HCT116 (cell line): ENCODE data around the gene TAS2R60. TPM values are rescaled to one million over a fixed set of nuclear protein-coding genes. Genes with fewer than 3 reads are reported as not detected.

ENCODE experiments used
- ATAC-seq: fragments of 200-7000 bp; cut with Tn5 transposase; 2 replicates; pipeline ENCODE4 v1.9.1; 2020; ENCODE audit warnings: mild to moderate bottlenecking, moderate library complexity
- BruUV-seq: library from RNA; stranded (reverse); fragments of 400-500 nt; replicated peaks from 2 replicates; lab custom pipeline; 2021; lab: Mats Ljungman, UMichigan
- CTCF ChIA-PET: fragments of 300-600 bp; sonication (Branson Sonifier 250); formaldehyde crosslinking; loops from one replicate; lab custom pipeline; 2021; ENCODE audit warnings: antibody characterized with exemption; lab: Charles Lee
- POLR2A ChIA-PET: fragments of 300-600, 350-600 bp; sonication (Branson Sonifier 250); formaldehyde crosslinking; loops from one replicate; lab custom pipeline; 2021; ENCODE audit warnings: antibody characterized with exemption; lab: Charles Lee
- RAD21 ChIA-PET, 2 experiments: fragments of 300-600 bp; sonication (Branson Sonifier 250); formaldehyde crosslinking; loops; one replicate each; lab custom pipeline; 2023; ENCODE audit warnings: low total read pairs in 2 of 2; ENCODE audit not compliant: uncharacterized antibody in 2 of 2, unreplicated experiment in 2 of 2, low non-redundant PET in 1 of 2; lab: Charles Lee
- DNase-seq: peaks from one replicate; pipeline ENCODE4 v3.0.0-alpha.2; 2010; ENCODE audit warnings: low read depth, low spot score
- H2AFZ ChIP-seq: fragments of 200-600 bp; shearing (Covaris generic), sonication (generic); 2 replicates; pipeline ENCODE4 v1.6.1; 2017; ENCODE audit warnings: low read depth, mixed run types, mixed read lengths, antibody characterized with exemption, low read length; ENCODE audit not compliant: poor library complexity, severe bottlenecking
- H3K27ac ChIP-seq: 2 replicates; pipeline ENCODE4 v1.5.1; 2012; ENCODE audit warnings: low read depth, low read length
- H3K27me3 ChIP-seq: fragments of 200-600 bp; sonication (generic); 2 replicates; pipeline ENCODE4 v1.6.1; 2016; ENCODE audit warnings: mixed run types, low read length, mixed read lengths; ENCODE audit not compliant: insufficient read depth
- H3K36me3 ChIP-seq, 2 experiments: fragments of 200-500 bp in 1 of 2; fragments of 200-600 bp in 1 of 2; sonication (Bioruptor generic) in 1 of 2; sonication (generic) in 1 of 2; 2 replicates each; pipeline versions ENCODE4 v1.5.1 to v1.6.1; 2014 to 2016; ENCODE audit warnings: low read length in 2 of 2, inconsistent platforms in 1 of 2, mixed read lengths in 1 of 2, mixed run types in 1 of 2; ENCODE audit not compliant: insufficient read depth in 2 of 2, control insufficient read depth in 1 of 2
- H3K4me1 ChIP-seq, 2 experiments: fragments of 200-600 bp in 1 of 2; sonication (generic) in 1 of 2; 2 replicates each; pipeline versions ENCODE4 v1.5.1 to v1.6.1; 2012 to 2017; ENCODE audit warnings: low read length in 2 of 2, inconsistent platforms in 1 of 2, mild to moderate bottlenecking in 1 of 2, mixed read lengths in 1 of 2, mixed run types in 1 of 2, moderate library complexity in 1 of 2; ENCODE audit not compliant: insufficient read depth in 2 of 2, control insufficient read depth in 1 of 2
- H3K4me2 ChIP-seq: fragments of 200-600 bp; sonication (generic); 2 replicates; pipeline ENCODE4 v1.6.1; 2017; ENCODE audit warnings: mixed run types, low read length, mixed read lengths
- H3K4me3 ChIP-seq, 2 experiments: fragments of 200-600 bp in 1 of 2; sonication (generic) in 1 of 2; replicated peaks in 1 of 2; 2 replicates each; pipeline ENCODE4 v1.5.1; 2011 to 2016; ENCODE audit warnings: low read length in 2 of 2, control low read depth in 1 of 2, low read depth in 1 of 2, mild to moderate bottlenecking in 1 of 2, mixed read lengths in 1 of 2, mixed run types in 1 of 2
- H3K79me2 ChIP-seq: fragments of 200-600 bp; sonication (generic); 2 replicates; pipeline ENCODE4 v1.6.1; 2017; ENCODE audit warnings: mild to moderate bottlenecking, mixed run types, low read length, moderate library complexity, mixed read lengths; ENCODE audit not compliant: insufficient read depth
- H3K9ac ChIP-seq: fragments of 200-600 bp; sonication (generic); 2 replicates; pipeline ENCODE4 v1.6.1; 2016; ENCODE audit warnings: low read length, mixed read lengths
- H3K9me2 ChIP-seq: fragments of 200-600 bp; sonication (generic), shearing (Covaris generic); 2 replicates; pipeline ENCODE4 v1.6.1; 2017; ENCODE audit warnings: mixed run types, mild to moderate bottlenecking, moderate library complexity; ENCODE audit not compliant: insufficient read depth
- H3K9me3 ChIP-seq, 2 experiments: fragments of 200-500 bp in 1 of 2; fragments of 200-600 bp in 1 of 2; sonication (Bioruptor generic) in 1 of 2; sonication (generic) in 1 of 2; 2 replicates each; pipeline ENCODE4 v1.6.1; 2014 to 2017; ENCODE audit warnings: low read length in 2 of 2, mixed read lengths in 2 of 2, inconsistent platforms in 1 of 2, low read depth in 1 of 2, mild to moderate bottlenecking in 1 of 2, mixed run types in 1 of 2, moderate library complexity in 1 of 2; ENCODE audit not compliant: control insufficient read depth in 1 of 2, insufficient read depth in 1 of 2
- H4K20me1 ChIP-seq: fragments of 200-600 bp; sonication (generic), shearing (Covaris generic); 2 replicates; pipeline ENCODE4 v1.6.1; 2017; ENCODE audit warnings: mixed run types, mild to moderate bottlenecking, moderate library complexity; ENCODE audit not compliant: insufficient read depth
- ELF1 ChIP-seq: IDR thresholded peaks from 2 replicates; pipeline ENCODE4 v1.6.1; 2012; ENCODE audit warnings: low read depth, borderline replicate concordance
- EZH2 ChIP-seq: fragments of 200-600 bp; sonication (generic); IDR thresholded peaks from 2 replicates; pipeline ENCODE4 v1.6.1; 2017; ENCODE audit warnings: antibody characterized with exemption, mixed run types
- FOSL1 ChIP-seq: IDR thresholded peaks from 2 replicates; pipeline ENCODE4 v1.6.1; 2012; ENCODE audit warnings: low read depth
- POLR2A ChIP-seq: IDR thresholded peaks from 2 replicates; pipeline ENCODE4 v1.7.0; 2011; ENCODE audit warnings: borderline replicate concordance; ENCODE audit not compliant: insufficient read depth, insufficient read length; ENCODE audit errors: extremely low read depth
- SIN3A ChIP-seq: IDR thresholded peaks from 2 replicates; pipeline ENCODE4 v1.6.1; 2012; ENCODE audit warnings: low read depth
- SP1 ChIP-seq: IDR thresholded peaks from 2 replicates; pipeline ENCODE4 v1.6.1; 2012; ENCODE audit warnings: low read depth
- SRF ChIP-seq: IDR thresholded peaks from 2 replicates; pipeline ENCODE4 v1.6.1; 2012; ENCODE audit warnings: low read depth
- TCF7L2 ChIP-seq: IDR thresholded peaks from 2 replicates; pipeline ENCODE4 v1.7.0; 2011; ENCODE audit warnings: borderline replicate concordance, inconsistent platforms; ENCODE audit not compliant: insufficient read depth, insufficient read length; ENCODE audit errors: extremely low read depth
- ZFX ChIP-seq: fragments of 450-650 bp; IDR thresholded peaks from 2 replicates; pipeline ENCODE4 v1.6.1; 2017
- intact Hi-C: fragments of 100-400 bp; cut with micrococcal nuclease; formaldehyde crosslinking; loops from 2 replicates; pipeline ENCODE4 v1.10.0; 2022
- total RNA-seq: library from RNA; stranded (reverse); gene quantifications from one replicate; pipeline ENCODE4 v1.2.1, GENCODE V29; 2021; ENCODE audit not compliant: unreplicated experiment
- TF ChIP-seq, protein P1 (sequence below): IDR thresholded peaks from 2 replicates; pipeline ENCODE4 v1.6.1; 2012
- TF ChIP-seq, protein P2 (sequence below): IDR thresholded peaks from 2 replicates; pipeline ENCODE4 v1.6.1; 2012; ENCODE audit warnings: low read depth

The TAS2R60 gene
- total RNA-seq, 1 experiment from 2014 or later = not detected

DNA sequence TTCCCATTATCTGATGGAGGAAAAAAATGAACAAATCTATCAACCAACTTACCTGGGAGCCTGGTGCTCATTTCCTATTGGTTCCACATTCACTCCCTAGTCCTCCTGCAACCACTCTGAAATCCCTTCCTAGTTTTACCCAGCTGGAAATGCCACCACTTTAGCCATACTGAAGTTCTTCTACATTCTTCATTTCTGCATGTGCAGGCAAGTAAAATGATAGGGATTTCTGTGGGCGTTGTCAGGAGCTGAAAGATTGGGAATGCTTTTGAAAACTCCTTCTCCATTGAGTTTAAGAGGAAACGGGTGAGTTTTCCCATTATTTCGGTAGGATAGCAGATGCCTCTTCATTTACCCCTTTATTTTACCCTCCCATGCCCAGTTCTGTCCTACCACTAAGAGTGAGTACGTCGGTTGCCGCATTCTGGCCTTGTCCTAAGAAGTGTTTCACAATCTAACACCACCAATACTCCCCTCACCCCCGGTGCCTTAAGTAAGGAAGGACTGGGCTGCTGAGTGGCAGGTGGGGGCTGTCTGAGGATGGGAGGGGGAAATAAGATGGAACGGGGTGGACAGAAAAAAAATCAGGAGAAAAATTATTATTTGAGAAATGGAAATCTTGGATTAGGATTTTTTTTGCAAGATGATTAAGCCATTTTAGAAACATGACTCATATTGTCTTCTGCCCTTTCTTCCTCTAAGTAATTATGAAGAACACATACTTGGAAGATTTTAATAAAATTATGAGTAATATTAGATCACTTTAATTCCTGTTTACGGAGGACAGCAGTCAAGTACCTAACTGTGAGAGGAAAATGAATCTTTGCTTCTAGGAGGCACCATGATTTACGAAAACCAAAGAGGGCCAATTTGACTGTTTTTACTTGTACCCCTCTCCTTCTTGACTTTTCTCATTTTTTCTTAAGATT lies 13.2 kb upstream of the TAS2R60 start:
- no peak overlapping the region for H3K9ac ChIP-seq
- no peaks in the 10 kb centered on the region for H3K9me3 ChIP-seq
- POLR2A ChIA-PET = no interaction called here
- no peak for ATAC-seq
- no peak overlapping the region for H3K4me2 ChIP-seq
- no peaks in the 10 kb centered on the region for H3K36me3 ChIP-seq
- intact Hi-C loops = no loop called here
- peak overlapping the region; percentile 44 for H2AFZ ChIP-seq
- H4K20me1 ChIP-seq = no peaks in the 10 kb centered on the region
- H3K9me2 ChIP-seq = no peaks in the 10 kb centered on the region
- BruUV-seq = no TSS peak
- H3K4me3 ChIP-seq = no peak overlapping the region
- H3K27ac ChIP-seq = no peak overlapping the region
- peaks cover 0 to 12% of the 10 kb centered on the region in 2 experiments; a peak in 2 of 4 replicates for H3K4me1 ChIP-seq
- no peak for DNase-seq
- TF ChIP-seq SRF (no peak), POLR2A (no peak), FOSL1 (no peak; the same call in 1 of the 2 replicates), ZFX (no peak), ELF1 (no peak), EZH2 (no peak), TCF7L2 (no peak), SP1 (no peak), SIN3A (no peak)
- TF ChIP-seq, protein P1, sequence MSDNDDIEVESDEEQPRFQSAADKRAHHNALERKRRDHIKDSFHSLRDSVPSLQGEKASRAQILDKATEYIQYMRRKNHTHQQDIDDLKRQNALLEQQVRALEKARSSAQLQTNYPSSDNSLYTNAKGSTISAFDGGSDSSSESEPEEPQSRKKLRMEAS = no peak
- TF ChIP-seq, protein P2, sequence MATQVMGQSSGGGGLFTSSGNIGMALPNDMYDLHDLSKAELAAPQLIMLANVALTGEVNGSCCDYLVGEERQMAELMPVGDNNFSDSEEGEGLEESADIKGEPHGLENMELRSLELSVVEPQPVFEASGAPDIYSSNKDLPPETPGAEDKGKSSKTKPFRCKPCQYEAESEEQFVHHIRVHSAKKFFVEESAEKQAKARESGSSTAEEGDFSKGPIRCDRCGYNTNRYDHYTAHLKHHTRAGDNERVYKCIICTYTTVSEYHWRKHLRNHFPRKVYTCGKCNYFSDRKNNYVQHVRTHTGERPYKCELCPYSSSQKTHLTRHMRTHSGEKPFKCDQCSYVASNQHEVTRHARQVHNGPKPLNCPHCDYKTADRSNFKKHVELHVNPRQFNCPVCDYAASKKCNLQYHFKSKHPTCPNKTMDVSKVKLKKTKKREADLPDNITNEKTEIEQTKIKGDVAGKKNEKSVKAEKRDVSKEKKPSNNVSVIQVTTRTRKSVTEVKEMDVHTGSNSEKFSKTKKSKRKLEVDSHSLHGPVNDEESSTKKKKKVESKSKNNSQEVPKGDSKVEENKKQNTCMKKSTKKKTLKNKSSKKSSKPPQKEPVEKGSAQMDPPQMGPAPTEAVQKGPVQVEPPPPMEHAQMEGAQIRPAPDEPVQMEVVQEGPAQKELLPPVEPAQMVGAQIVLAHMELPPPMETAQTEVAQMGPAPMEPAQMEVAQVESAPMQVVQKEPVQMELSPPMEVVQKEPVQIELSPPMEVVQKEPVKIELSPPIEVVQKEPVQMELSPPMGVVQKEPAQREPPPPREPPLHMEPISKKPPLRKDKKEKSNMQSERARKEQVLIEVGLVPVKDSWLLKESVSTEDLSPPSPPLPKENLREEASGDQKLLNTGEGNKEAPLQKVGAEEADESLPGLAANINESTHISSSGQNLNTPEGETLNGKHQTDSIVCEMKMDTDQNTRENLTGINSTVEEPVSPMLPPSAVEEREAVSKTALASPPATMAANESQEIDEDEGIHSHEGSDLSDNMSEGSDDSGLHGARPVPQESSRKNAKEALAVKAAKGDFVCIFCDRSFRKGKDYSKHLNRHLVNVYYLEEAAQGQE = no peak
- TF ChIP-seq, all 23 proteins: peak for 0
- H3K27me3 ChIP-seq = no peaks in the 10 kb centered on the region
- ChIA-PET CTCF (no interaction called here), RAD21 (no interaction called here)
- no peaks in the 10 kb centered on the region for H3K79me2 ChIP-seq
